SK-N-SH treated with all-trans-retinoic acid at 6 μM for 48 hours (cell line): ENCODE data around the gene IMMP2L.

ENCODE experiments used
- OSR1 ChIP-seq: fragments of 250-450 bp; sonication (Bioruptor Pico); IDR thresholded peaks from 2 replicates; pipeline ENCODE4 v1.8.0; 2022; ENCODE audit warnings: moderate library complexity, mild to moderate bottlenecking, inconsistent platforms
- RARB ChIP-seq: fragments of 250-450 bp; sonication (Bioruptor Pico); IDR thresholded peaks from 2 replicates; pipeline ENCODE4 v1.8.0; 2021; ENCODE audit warnings: mild to moderate bottlenecking, moderate library complexity
- SNAI2 ChIP-seq: fragments of 250-450 bp; sonication (Bioruptor Pico); IDR thresholded peaks from 2 replicates; pipeline ENCODE4 v1.5.0; 2020; ENCODE audit warnings: mild to moderate bottlenecking, moderate library complexity
- ZFP3 ChIP-seq: fragments of 250-450 bp; sonication (Bioruptor Pico); IDR thresholded peaks from 2 replicates; pipeline ENCODE4 v1.5.0; 2020; ENCODE audit warnings: mild to moderate bottlenecking, moderate library complexity
- ZFP30 ChIP-seq: fragments of 450-650 bp; formaldehyde crosslinking; IDR thresholded peaks from 2 replicates; pipeline ENCODE4 v1.5.0; 2022; ENCODE audit warnings: mild to moderate bottlenecking, moderate library complexity
- ZNF70 ChIP-seq: fragments of 450-650 bp; formaldehyde crosslinking; IDR thresholded peaks from 2 replicates; pipeline ENCODE4 v1.5.0; 2020; ENCODE audit warnings: mild to moderate bottlenecking, moderate library complexity
- TF ChIP-seq, protein P1 (sequence below): fragments of 250-450 bp; sonication (Bioruptor Pico); IDR thresholded peaks from 2 replicates; pipeline ENCODE4 v1.5.1; 2020; ENCODE audit warnings: low read depth, mild to moderate bottlenecking, moderate library complexity
- TF ChIP-seq, protein P2 (sequence below): fragments of 250-450 bp; sonication (Bioruptor Pico); IDR thresholded peaks from 2 replicates; pipeline ENCODE4 v1.8.0; 2020; ENCODE audit warnings: mild to moderate bottlenecking, moderate library complexity, borderline replicate concordance

DNA sequence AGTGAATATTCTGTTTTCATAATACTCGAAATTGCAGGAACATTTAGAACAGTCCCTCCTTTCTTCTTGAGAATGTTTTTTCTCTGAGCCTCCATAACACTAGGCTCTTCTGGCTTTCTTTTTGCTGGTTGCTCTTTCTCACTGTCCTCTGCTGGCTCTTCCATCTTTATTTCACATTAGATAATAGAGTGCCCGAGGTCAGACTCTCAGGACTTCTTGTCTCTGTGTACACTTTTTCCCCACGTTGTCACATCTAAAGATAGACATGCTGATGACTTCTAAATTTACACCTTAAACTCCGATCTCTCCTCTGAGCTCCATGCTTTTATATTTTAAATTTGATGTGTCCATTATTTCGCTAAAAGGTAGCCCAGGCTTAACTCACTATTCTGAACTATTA, 486.8 kb downstream of the IMMP2L start:
- no peak for TF ChIP-seq ZFP30
- TF ChIP-seq, protein P1, sequence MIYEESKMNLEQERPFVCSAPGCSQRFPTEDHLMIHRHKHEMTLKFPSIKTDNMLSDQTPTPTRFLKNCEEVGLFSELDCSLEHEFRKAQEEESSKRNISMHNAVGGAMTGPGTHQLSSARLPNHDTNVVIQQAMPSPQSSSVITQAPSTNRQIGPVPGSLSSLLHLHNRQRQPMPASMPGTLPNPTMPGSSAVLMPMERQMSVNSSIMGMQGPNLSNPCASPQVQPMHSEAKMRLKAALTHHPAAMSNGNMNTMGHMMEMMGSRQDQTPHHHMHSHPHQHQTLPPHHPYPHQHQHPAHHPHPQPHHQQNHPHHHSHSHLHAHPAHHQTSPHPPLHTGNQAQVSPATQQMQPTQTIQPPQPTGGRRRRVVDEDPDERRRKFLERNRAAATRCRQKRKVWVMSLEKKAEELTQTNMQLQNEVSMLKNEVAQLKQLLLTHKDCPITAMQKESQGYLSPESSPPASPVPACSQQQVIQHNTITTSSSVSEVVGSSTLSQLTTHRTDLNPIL (CRISPR knock-in tag) = no peak
- no peak for TF ChIP-seq RARB (CRISPR knock-in tag)
- TF ChIP-seq SNAI2 (CRISPR knock-in tag) = no peak
- TF ChIP-seq OSR1 = no peak
- TF ChIP-seq, protein P2, sequence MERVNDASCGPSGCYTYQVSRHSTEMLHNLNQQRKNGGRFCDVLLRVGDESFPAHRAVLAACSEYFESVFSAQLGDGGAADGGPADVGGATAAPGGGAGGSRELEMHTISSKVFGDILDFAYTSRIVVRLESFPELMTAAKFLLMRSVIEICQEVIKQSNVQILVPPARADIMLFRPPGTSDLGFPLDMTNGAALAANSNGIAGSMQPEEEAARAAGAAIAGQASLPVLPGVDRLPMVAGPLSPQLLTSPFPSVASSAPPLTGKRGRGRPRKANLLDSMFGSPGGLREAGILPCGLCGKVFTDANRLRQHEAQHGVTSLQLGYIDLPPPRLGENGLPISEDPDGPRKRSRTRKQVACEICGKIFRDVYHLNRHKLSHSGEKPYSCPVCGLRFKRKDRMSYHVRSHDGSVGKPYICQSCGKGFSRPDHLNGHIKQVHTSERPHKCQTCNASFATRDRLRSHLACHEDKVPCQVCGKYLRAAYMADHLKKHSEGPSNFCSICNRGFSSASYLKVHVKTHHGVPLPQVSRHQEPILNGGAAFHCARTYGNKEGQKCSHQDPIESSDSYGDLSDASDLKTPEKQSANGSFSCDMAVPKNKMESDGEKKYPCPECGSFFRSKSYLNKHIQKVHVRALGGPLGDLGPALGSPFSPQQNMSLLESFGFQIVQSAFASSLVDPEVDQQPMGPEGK (CRISPR knock-in tag) = no peak
- TF ChIP-seq ZFP3 (CRISPR knock-in tag) = no peak
- no peak for TF ChIP-seq ZNF70 (CRISPR knock-in tag)
